ENCODE measurements around the gene XPO6.

DNA sequence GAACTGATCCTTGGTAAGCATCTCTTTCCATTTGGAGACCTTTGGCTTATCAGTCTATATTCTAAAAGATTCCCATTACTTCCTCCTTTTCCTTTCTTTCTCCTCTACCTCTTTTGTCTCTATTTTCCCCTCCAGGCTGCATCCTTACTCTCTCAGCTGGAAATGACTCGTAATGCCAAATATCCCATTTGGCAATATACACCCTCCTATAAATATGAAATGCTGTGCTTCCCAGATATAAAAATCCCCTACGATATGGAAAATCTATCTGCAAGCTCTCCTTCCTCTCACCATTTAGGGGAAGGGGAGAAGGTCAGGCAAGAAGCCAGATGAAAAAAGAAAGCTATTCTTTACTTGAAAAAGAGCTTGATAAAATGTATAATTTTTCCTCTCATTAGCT lies 39.9 kb downstream of the XPO6 start:
- no peak for TF ChIP-seq CTCF (IDR thresholded peaks at IDR 0.05)
- no peak for TF ChIP-seq POLR2A (IDR thresholded peaks at IDR 0.05)
